GM06990 (cell line): ENCODE data around the gene MTHFSD.

Experiments
- DNase-seq: peaks from one replicate; pipeline ENCODE4 v3.0.0-alpha.2; 2011; ENCODE audit not compliant: insufficient read length; ENCODE audit errors: extremely low read depth
- H3K27me3 ChIP-seq: replicated peaks from 2 replicates; pipeline ENCODE4 v1.6.0; 2011; ENCODE audit warnings: low read length; ENCODE audit not compliant: control insufficient read depth, insufficient read depth
- H3K36me3 ChIP-seq: 2 replicates; pipeline ENCODE4 v1.5.1; 2011; ENCODE audit warnings: low read length; ENCODE audit not compliant: control insufficient read depth, insufficient read depth
- H3K4me3 ChIP-seq: replicated peaks from 2 replicates; pipeline ENCODE4 v1.5.1; 2011; ENCODE audit warnings: low read depth, mild to moderate bottlenecking, control low read depth, low read length
- CTCF ChIP-seq: IDR thresholded peaks from 2 replicates; pipeline ENCODE4 v1.5.1; 2011; ENCODE audit warnings: low read length, control low read depth, mild to moderate bottlenecking, inconsistent platforms; ENCODE audit not compliant: insufficient read depth, poor library complexity, severe bottlenecking

The MTHFSD gene

DNA sequence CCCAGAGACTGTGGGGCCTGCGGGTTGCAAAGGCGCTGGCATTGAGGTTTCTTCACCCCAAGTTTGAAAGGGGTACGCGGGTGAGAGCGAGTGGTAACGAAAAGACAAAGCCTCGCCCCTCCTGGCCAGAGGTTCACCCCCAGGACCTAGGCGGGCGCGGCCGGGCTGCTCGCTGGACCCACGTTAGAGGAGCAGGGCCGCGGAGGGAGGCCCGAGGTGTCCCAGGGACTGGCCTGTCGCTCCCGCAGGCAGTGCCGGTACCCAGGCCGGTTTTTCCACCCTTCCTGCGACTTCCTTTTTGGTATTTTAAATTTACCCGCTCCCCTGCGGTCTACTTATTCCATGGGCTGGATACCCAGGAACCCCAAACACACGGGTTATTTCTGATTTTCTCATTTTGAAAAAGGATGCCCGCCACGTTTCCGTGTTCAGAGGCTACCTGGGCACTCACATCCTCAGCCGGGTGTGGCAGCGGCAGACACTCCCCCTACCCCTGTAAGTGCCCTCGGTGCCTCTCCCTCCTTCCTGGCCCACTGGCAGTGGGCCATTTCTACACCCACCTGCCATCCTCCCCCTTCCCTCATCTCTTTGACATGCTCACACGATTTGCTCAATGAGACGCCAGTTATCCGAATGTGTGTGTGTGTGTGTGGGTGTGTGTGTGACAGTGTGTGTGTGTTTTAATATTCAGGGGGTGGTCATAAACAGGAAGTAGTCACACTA, 21.7 kb upstream of the MTHFSD start:
- no peak for DNase-seq
- no peak for TF ChIP-seq CTCF
- Histone ChIP-seq H3K36me3 (no peaks in the 10 kb centered on the region), H3K27me3 (no peaks in the 10 kb centered on the region; the same call in 1 of the 2 replicates), H3K4me3 (no peak overlapping the region)

GRCh38 chr16:86575754-86576557, 20.9 kb upstream of the MTHFSD start:
- H3K36me3 ChIP-seq: no peaks in the 10 kb centered on the region
- TF ChIP-seq CTCF: peak; percentile 57
- H3K27me3 ChIP-seq: no peaks in the 10 kb centered on the region; the same call in 1 of the 2 replicates
- DNase-seq: peak; percentile 48
- H3K4me3 ChIP-seq: peak overlapping the region; percentile 38

DNA sequence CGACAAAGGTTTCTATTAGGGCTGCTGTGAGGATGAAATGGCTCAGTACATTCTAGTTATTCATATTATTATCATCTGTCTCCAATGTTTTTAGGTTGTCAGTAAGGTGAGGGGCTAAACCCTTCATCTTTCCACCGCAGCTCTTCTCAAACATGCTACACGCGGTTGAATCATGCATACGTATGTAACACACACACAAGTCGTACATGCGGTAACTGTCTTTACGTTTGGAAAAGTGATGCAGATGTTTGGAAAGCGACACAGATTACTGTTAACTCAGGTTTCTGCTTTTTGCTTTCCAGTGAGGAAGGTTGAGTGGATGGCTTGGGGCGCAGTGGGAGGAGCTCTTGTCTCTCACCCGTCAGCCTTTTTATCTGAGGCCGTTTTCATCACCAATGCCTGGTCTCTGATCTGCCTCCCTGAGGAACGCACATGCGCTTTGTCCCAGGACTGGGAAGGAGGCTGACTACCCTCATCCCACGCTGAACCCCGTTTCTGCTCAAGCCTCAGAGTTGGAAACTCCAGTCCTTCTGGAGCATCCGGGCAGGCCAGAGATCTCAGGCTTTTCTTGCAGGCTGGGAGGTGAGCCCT, 20.2 kb upstream of the MTHFSD start:
- H3K4me3 ChIP-seq: no peak overlapping the region
- H3K27me3 ChIP-seq: no peaks in the 10 kb centered on the region; the same call in 1 of the 2 replicates

DNA sequence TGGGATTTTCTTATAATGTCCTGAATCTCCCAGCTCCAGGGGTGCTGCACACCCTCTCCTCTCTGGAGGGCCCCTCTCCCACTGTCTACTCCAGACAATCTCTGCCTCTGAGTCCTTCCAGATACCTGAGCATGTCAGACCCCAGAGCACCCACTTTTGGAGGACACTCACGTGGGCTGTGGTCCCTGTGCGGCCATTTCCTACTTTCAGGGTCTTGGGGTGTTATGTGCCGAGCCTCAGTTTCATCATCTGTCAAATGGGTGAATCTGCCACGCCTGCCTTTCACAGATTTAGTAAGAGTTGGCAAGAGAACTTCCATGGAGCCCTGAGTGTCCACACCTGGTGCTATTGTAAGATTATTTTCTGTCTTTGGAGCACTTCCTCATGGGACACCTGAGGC, 19.6 kb upstream of the MTHFSD start:
- H3K27me3 ChIP-seq: no peaks in the 10 kb centered on the region; the same call in 1 of the 2 replicates
- no peak for DNase-seq
- no peak overlapping the region for H3K4me3 ChIP-seq
- H3K36me3 ChIP-seq: no peaks in the 10 kb centered on the region
- no peak for TF ChIP-seq CTCF

More for the DNA sequence above, 20.2 kb upstream of the MTHFSD start:
- DNase-seq: no peak
- H3K36me3 ChIP-seq: no peaks in the 10 kb centered on the region
- TF ChIP-seq CTCF: no peak

DNA sequence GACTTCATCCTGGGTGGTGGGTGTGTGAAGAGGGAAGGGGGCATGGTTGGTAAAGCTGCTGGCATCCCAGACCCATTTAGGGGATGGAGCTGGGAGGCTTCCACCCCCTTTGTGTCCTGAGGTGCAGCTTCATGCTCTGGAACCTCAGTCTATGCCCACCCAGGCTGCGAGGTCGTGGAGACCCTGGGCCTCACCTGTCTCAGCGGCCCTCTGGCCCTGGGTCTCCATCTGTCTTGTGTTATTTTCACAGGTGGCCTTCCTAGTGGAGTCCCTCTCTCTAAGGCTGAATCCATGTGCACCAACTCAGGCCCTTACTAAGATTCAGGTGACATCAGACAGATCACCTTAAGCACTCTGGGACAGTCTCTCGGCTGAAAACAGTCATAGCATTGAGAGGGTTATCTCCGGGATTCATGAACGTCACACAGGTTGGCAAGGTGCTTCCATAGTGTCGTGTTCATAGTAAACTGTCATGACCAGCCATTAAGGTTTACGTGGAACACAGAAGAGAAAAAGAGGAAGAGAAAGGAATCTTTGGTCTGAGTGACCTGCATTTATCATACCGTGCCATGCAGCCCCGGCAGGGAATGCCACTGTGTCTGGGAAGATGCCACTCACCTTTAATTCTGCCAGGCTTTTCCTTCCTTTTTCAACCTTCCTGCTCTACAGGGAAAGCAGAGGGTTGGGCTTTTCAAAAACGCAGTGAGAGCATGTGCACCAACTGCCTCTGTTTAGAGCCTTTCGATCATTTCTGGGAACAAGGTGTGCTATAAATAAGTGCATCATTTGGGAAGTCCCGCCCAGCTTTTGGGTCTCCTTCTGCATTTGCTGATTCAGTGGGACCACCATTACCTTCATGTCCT, 18.8 kb upstream of the MTHFSD start:
- Histone ChIP-seq H3K4me3 (no peak overlapping the region), H3K27me3 (peaks cover under 1% of the 10 kb centered on the region), H3K36me3 (no peaks in the 10 kb centered on the region)
- TF ChIP-seq CTCF: no peak
- no peak for DNase-seq
